Activated T-cell treated with anti-CD3 and anti-CD28 coated beads, Interleukin-2, amount 50 U/mL, for 4 hours (primary cell): ENCODE data around the gene CXCL9. TPM values are rescaled to one million over a fixed set of nuclear protein-coding genes. Genes with fewer than 3 reads are reported as not detected.

ENCODE experiments used
- ATAC-seq, 2 donors: fragments of 200-7000 bp; cut with Tn5 transposase; one replicate each; pipeline ENCODE4 v1.10.0; 2021
- DNase-seq: peaks from one replicate; pipeline ENCODE4 v3.0.0-alpha.2; 2020
- H3K27me3 Mint-ChIP-seq: one replicate; pipeline ENCODE4 v1.8.0; 2021; ENCODE audit warnings: low read depth, mixed read lengths
- H3K36me3 Mint-ChIP-seq: one replicate; pipeline ENCODE4 v1.8.0; 2022; ENCODE audit warnings: mixed read lengths; ENCODE audit not compliant: insufficient read depth
- H3K4me1 Mint-ChIP-seq: one replicate; pipeline ENCODE4 v1.8.0; 2021; ENCODE audit warnings: low read depth, mixed read lengths
- H3K4me3 Mint-ChIP-seq: one replicate; pipeline ENCODE4 v1.8.0; 2021; ENCODE audit warnings: mild to moderate bottlenecking, moderate library complexity, mixed read lengths
- H3K9me3 Mint-ChIP-seq: one replicate; pipeline ENCODE4 v1.8.0; 2021; ENCODE audit warnings: mixed read lengths
- total RNA-seq, 3 donors: library from RNA; stranded (reverse); gene quantifications; one replicate each; pipeline ENCODE4 v1.2.1, GENCODE V29; 2021

Gene CXCL9
- total RNA-seq, 3 donors from 2014 or later: 13.0 to 65.1 (median 15.1) TPM

DNA sequence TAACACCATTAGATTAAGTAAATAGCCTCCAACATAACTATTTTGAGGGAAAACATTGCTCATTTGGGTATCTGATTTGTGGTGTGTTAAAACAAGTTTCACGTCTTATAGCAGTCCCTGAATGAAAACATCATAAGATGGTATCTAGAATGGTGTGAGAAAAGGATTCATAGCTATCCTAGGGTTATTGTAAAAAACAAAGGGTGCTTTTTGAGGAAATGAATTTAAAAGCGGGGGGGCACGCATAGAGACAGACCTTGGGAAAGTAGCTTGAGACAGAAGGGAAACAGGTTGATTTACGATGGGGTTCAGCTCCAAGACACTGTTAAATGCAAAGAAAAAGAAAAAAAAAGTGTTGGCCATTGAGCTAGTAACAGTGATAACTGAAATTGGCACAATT lies 16.8 kb upstream of the CXCL9 start:
- Mint-ChIP-seq H3K4me3 (no peak overlapping the region), H3K9me3 (no peaks in the 10 kb centered on the region), H3K27me3 (no peaks in the 10 kb centered on the region), H3K4me1 (peaks cover 32% of the 10 kb centered on the region), H3K36me3 (no peaks in the 10 kb centered on the region)
- peak; percentile 62 to 64 for ATAC-seq
- no peak for DNase-seq

DNA sequence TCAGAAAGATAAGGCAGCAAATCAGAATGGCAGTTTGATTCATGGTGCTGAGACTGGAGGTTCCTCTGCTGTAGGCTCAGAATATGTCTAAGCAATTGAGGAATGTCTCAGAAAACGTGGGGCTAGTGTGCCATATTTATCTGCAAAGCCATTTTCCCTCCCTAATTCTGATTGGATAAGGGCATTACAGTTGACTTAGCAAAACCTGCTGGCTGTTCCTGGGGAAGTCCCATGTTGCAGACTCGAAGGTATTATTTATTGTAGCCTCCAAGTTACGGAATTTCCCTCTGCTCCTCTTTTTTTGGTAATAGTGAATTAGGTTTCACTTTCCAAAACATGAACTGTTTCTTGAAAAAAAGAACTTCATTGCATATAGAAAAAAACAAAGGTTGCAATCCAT lies 16.1 kb upstream of the CXCL9 start, which contains the start of gene CXCL10:
Gene CXCL10, minus strand, starts transcription at position 109 of the 400 bp plus-strand sequence. Its CDS starts 66 bp downstream, at position 43.
- no peaks in the 10 kb centered on the region for H3K36me3 Mint-ChIP-seq
- ATAC-seq (peak in 1 of 2 donors; percentile 57), DNase-seq (no peak)
- peak within 1 kb of the TSS; percentile 24 for H3K4me3 Mint-ChIP-seq
- peaks cover 28% of the 10 kb centered on the region for H3K4me1 Mint-ChIP-seq
- H3K27me3 Mint-ChIP-seq: no peaks in the 10 kb centered on the region
- no peaks in the 10 kb centered on the region for H3K9me3 Mint-ChIP-seq

DNA sequence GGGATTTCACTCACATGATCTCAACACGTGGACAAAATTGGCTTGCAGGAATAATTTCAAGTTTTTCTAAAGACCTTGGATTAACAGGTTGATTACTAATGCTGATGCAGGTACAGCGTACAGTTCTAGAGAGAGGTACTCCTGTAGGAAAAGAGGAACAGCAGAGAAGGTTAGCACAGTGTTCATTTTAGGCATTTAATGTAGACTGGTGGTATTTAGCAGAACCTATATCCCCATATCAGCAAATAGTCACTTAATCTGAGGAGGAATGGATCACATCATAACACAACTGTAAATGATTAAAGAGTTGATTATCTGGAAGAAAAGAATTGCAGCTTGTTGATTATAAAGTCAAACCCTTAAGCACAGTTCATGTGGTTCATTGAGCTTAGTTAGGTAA lies 15.4 kb upstream of the CXCL9 start:
- H3K27me3 Mint-ChIP-seq: no peaks in the 10 kb centered on the region
- no peak for ATAC-seq
- H3K4me3 Mint-ChIP-seq: no peak overlapping the region
- no peak for DNase-seq
- H3K9me3 Mint-ChIP-seq: no peaks in the 10 kb centered on the region
- no peaks in the 10 kb centered on the region for H3K36me3 Mint-ChIP-seq
- H3K4me1 Mint-ChIP-seq: peaks cover 22% of the 10 kb centered on the region

DNA sequence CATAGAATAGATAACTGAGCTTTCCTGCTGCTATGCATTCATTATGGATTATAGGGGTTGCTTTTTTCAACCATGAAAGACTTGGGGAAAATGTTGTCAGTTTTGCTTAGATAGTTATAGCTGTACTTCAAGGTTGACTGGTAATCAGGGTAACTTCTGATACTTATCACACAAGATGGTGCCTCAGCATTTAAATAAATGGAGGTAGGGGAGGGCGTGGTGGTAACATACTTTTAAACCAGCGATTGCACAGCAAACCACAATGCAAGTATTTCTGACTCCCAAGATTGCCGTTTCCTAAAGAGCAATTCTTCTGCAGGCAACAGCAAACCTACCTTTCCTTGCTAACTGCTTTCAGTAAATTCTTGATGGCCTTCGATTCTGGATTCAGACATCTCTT lies 14.7 kb upstream of the CXCL9 start:
- no peak overlapping the region for H3K4me3 Mint-ChIP-seq
- peaks cover 22% of the 10 kb centered on the region for H3K4me1 Mint-ChIP-seq
- no peaks in the 10 kb centered on the region for H3K36me3 Mint-ChIP-seq
- DNase-seq (no peak), ATAC-seq (no peak)
- no peaks in the 10 kb centered on the region for H3K27me3 Mint-ChIP-seq
- no peaks in the 10 kb centered on the region for H3K9me3 Mint-ChIP-seq

DNA sequence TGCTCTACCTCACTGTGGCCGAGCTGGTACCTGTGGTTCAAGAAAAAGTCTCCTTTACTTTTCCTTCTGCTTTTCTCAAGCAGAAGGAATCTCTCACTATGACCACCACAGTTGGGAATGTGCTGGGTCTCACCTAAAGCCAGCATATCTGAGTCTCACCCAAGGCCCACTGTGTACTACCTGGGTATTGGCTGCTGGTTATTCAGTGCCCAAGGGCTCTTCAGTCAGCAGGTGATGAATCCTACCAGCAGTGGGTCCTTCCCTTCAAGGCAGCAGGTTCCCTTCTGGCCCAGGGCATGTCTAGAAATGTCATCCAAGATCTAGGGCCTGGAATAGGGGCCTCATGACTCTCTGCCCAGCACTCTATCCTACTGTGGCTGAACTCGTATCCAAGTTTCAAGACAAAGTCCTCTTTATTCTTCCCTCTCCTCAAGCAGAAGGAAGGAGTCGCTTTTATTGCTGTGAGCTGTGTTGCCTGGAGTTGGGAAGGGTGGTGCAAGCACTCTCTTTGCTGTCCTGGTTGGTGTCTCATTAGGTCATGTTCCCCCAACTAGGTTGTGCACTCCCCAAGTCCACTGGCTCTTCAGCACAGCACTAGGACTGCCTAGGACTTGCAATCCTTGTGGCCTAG lies 9.9 kb upstream of the CXCL9 start:
- Mint-ChIP-seq H3K36me3 (no peaks in the 10 kb centered on the region), H3K9me3 (no peaks in the 10 kb centered on the region), H3K4me1 (peaks cover 2% of the 10 kb centered on the region), H3K4me3 (no peak overlapping the region), H3K27me3 (no peaks in the 10 kb centered on the region)
- no peak for DNase-seq
- ATAC-seq: no peak

DNA sequence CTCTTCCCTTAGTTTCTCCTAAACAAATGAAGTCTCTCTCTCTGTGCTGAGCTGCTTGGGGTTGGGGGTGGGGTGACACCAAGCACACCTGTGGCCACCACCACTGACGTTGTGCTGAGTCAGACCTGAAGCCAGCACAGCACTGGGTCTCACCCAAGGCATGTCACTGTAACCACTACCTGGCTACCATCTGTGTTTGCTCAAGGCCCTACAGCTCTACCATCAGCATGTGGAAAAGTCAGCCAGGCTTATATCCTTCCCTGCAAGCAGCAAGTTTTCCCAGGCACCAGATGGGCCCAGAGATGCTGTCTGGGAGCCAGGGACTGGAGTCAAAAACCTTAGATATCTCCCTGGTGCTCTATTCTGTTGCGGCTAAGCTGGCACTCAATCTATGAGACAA lies 9.1 kb upstream of the CXCL9 start:
- no peak for DNase-seq
- Mint-ChIP-seq H3K4me3 (no peak overlapping the region), H3K36me3 (no peaks in the 10 kb centered on the region), H3K27me3 (no peaks in the 10 kb centered on the region), H3K9me3 (no peaks in the 10 kb centered on the region), H3K4me1 (no peaks in the 10 kb centered on the region)
- peak in 1 of 2 donors; percentile 43 for ATAC-seq

DNA sequence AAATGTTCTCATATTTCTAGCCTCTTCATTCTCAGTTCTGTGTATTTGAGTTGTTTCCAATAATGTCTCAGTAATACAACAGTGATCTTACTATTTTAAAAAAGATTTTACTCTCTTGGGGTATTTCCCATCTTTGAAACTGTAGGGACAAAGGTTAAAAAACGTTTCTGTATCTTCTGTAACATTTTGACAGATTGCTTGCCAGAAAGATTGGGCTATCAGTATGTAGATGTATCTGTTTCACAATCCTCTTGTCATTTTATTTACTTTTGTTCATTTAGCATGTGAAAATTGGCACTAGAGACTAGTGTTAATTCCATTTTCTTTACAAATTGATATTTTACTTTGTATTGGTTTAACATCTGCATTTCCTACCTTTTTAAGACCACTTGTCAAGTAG lies 6.2 kb upstream of the CXCL9 start:
- DNase-seq (no peak), ATAC-seq (no peak)
- no peaks in the 10 kb centered on the region for H3K9me3 Mint-ChIP-seq
- H3K4me3 Mint-ChIP-seq: no peak overlapping the region
- H3K4me1 Mint-ChIP-seq: no peaks in the 10 kb centered on the region
- H3K36me3 Mint-ChIP-seq: no peaks in the 10 kb centered on the region
- H3K27me3 Mint-ChIP-seq: no peaks in the 10 kb centered on the region

DNA sequence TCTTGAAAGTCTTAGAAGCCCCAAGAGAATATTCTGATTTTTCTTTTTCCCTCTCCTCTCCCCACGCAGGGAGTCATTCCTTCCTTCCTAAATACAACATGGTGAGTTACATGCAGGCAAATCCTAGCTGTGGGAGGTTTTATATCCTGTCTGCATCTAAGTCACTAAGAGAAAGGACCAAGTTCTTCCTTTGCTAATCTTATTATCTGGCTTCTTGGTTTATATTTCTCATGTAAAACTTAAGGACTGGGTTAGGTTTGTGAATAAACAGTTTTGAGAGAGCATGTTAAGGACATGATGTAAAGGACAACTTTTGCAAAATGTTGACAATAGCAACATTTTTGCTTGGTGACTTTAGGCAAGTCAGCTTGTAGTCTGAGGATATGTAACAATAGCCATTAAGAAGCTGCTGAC lies 5.1 kb upstream of the CXCL9 start:
- Mint-ChIP-seq H3K4me1 (no peaks in the 10 kb centered on the region), H3K4me3 (no peak overlapping the region), H3K9me3 (no peaks in the 10 kb centered on the region), H3K27me3 (no peaks in the 10 kb centered on the region), H3K36me3 (no peaks in the 10 kb centered on the region)
- ATAC-seq: no peak
- DNase-seq: no peak

DNA sequence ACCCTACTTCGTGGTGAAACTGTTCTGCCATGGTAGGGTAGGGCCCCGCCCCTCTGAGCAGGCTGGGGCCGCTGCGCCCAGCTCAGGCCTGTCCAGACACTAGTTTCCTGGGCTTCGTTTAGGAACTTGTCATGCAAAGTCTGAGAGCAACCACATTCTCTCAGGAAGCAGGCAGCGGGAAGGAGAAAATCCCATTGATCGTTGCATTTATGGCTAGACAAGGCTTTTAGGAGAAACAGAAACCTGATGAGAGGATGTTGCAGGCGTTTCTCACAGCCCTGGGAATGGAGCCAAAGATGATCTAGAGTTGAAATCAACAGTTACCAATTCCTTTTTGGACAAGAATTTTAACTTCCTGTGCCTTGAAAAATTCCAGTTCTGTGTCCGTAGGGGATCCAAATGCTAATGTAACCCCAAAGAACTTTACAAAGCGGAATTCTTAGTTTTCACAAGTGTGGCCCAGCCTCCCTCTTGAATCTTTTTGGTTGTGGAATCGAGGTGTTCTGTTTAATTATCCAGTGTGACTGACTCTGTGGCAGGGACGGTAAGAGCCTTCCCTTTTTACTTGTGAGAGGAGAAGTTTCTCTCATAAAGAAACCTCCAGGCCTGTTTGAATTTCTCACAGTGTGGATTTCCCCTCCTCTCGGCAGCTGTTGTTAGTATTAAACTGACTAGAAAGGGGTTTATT lies 4.5 kb upstream of the CXCL9 start:
- H3K36me3 Mint-ChIP-seq: no peaks in the 10 kb centered on the region
- no peak for ATAC-seq
- no peaks in the 10 kb centered on the region for H3K27me3 Mint-ChIP-seq
- no peaks in the 10 kb centered on the region for H3K4me1 Mint-ChIP-seq
- H3K9me3 Mint-ChIP-seq: no peaks in the 10 kb centered on the region
- no peak overlapping the region for H3K4me3 Mint-ChIP-seq
- DNase-seq: no peak

DNA sequence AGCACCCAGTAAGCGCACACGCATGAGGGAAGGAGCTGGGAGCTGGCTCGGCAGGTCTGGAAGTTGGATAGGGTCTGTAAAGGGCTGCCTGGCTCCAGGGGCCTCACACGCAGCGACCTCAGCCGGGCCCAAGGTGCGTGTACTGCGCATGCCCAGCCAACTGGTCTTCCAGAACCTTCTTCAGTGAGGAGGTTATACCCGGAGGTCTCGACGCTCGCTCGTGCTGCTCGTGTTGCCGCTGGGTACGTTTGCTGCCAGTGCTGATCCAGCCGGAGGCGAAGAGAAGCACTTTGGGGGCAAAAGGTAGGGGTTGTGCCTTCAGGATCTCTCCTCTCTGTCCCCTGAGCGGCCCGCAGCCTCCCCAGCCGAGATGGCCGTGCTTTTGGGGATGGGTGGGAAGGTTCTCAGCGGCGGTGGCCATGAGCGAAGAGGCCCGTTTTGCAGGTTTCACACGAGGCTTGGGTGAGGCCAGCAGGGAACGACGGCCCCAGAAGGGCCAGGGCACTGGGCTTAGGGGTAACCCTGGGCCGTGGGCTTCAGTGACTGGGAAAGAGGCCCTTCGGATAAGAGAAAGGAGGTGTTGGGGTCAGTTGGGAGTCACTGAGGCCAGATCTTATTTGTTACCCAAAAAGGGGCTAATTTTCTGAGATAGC lies 3.8 kb upstream of the CXCL9 start:
- DNase-seq: no peak
- Mint-ChIP-seq H3K36me3 (no peaks in the 10 kb centered on the region), H3K9me3 (no peaks in the 10 kb centered on the region), H3K4me3 (no peak overlapping the region), H3K27me3 (no peaks in the 10 kb centered on the region), H3K4me1 (no peaks in the 10 kb centered on the region)
- no peak for ATAC-seq

DNA sequence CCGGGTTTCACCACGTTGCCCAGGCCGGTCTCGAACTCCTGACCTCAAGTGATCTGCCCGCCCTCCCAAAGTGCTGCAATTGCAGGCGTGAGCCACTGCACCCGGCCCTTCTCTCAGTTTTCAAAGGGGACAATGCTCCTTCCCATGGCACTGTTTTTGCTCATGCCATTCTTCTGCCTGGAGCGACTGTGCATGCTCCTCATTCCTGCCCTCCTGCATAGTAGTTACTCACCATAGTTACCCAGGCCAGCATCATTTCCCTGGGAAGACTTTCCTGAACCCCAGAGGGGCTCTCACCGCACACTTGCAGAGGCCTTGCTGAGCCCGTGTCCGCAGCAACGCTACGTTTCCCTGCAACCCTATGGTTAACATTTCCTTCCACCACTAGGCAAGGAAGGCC lies 3.3 kb upstream of the CXCL9 start:
- Mint-ChIP-seq H3K4me3 (no peak overlapping the region), H3K27me3 (peaks cover 1% of the 10 kb centered on the region), H3K36me3 (no peaks in the 10 kb centered on the region), H3K9me3 (no peaks in the 10 kb centered on the region), H3K4me1 (no peaks in the 10 kb centered on the region)
- no peak for ATAC-seq
- no peak for DNase-seq

DNA sequence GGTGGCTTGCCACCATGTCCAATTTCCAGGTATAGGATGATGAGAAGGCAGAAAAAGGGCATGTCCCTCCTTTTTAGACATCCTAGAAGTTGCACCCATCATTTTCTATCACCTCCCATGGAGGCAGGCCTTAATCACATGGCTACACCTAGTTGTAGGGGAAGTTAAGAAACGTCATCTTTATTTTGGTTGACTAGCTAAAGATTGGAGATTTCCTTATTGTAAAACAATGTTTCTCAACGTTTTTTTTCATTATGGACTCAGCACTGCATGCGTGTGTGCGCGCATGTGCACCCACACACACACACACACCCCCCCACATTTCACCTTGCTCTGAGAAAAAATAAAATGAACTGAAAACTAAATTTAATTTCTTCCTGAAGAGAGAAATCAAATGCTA lies 2.0 kb upstream of the CXCL9 start:
- Mint-ChIP-seq H3K9me3 (no peaks in the 10 kb centered on the region), H3K36me3 (no peaks in the 10 kb centered on the region), H3K4me1 (no peaks in the 10 kb centered on the region), H3K4me3 (no peak overlapping the region), H3K27me3 (peaks cover 1% of the 10 kb centered on the region)
- ATAC-seq (no peak), DNase-seq (no peak)

DNA sequence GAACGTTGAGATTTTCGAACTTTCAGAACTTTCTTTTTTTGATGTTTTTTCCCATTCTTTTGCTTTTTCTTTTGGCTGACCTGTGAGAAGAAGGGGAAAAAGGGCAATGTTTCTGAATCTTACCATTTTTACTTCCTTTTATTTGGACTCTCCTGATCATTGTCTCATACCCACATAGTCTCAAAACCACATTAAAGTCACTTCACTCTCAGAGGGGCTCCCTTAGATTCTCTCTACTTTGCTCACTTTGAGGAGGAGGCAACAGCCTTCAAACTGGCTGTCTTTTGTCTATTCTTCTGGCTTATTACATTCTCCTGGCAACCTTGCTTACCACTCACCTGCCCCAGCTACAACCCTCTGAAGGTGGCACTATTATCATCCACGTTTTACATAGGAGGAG lies 3.7 kb downstream of the CXCL9 start:
- peaks cover 11% of the 10 kb centered on the region for H3K27me3 Mint-ChIP-seq
- no peak overlapping the region for H3K4me3 Mint-ChIP-seq
- no peaks in the 10 kb centered on the region for H3K36me3 Mint-ChIP-seq
- no peak for ATAC-seq
- no peak for DNase-seq
- H3K4me1 Mint-ChIP-seq: no peaks in the 10 kb centered on the region
- no peaks in the 10 kb centered on the region for H3K9me3 Mint-ChIP-seq

DNA sequence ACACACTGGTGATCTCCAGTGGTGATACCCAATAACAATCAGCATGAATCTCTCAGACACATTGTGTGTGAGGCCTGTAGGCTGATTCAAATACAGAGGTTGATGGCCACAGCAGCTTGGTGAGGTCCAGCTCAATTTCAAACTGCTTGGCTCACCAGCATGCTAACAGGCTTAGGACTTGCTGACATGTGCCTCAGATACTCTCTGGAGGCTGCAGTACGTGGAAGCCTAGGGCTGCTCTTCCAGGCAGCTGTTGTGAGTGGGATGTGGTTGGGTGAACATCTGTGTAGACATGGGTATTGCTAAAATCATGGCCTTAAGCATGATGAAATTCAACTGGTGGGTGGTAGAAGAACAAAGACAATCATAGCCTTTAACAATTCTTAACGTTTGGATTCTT lies 4.3 kb downstream of the CXCL9 start:
- DNase-seq (no peak), ATAC-seq (no peak)
- no peaks in the 10 kb centered on the region for H3K4me1 Mint-ChIP-seq
- H3K9me3 Mint-ChIP-seq: no peaks in the 10 kb centered on the region
- peaks cover 11% of the 10 kb centered on the region for H3K27me3 Mint-ChIP-seq
- H3K4me3 Mint-ChIP-seq: no peak overlapping the region
- H3K36me3 Mint-ChIP-seq: no peaks in the 10 kb centered on the region

DNA sequence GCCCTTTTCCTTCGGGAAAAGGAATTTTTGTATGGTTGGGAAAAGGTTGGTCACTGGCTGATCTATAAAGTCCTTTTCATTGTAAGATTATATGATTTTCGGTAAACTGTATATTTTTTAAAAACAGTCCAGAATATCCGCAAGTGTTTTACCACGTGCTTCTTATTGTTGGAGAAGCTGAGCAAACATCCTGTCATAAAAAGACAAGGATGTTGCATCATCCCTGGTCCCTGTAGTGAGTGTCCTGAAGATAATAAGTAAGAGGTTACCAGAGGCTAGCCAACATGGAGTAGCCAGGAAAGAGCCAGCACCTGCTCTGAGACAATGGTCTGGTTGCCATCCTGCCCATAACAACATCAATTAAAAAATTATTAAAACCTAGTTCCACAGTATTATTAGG lies 5.1 kb downstream of the CXCL9 start:
- H3K36me3 Mint-ChIP-seq: no peaks in the 10 kb centered on the region
- H3K4me3 Mint-ChIP-seq: no peak overlapping the region
- ATAC-seq (no peak), DNase-seq (no peak)
- no peaks in the 10 kb centered on the region for H3K4me1 Mint-ChIP-seq
- H3K9me3 Mint-ChIP-seq: no peaks in the 10 kb centered on the region
- peaks cover 11% of the 10 kb centered on the region for H3K27me3 Mint-ChIP-seq
